GM23338 (cell line): ENCODE data around the gene NEO1. TPM values are rescaled to one million over a fixed set of nuclear protein-coding genes. Genes with fewer than 3 reads are reported as not detected.

Experiments
- ATAC-seq: fragments of 200-7000 bp; cut with Tn5 transposase; 3 replicates; pipeline ENCODE4 v1.9.1; 2020
- DNase-seq: peaks from one replicate; pipeline ENCODE4 v3.0.0-alpha.2; 2015; ENCODE audit warnings: low spot score
- H2AFZ ChIP-seq: fragments of 200-600 bp; sonication (generic); 2 replicates; pipeline ENCODE4 v1.8.0; 2016; ENCODE audit warnings: antibody characterized with exemption, mild to moderate bottlenecking, moderate library complexity
- H3F3A ChIP-seq: fragments of 200-600 bp; sonication (generic); replicated peaks from 2 replicates; pipeline ENCODE4 v1.8.0; 2017; ENCODE audit warnings: antibody characterized with exemption, mixed run types, low read depth
- H3K27ac ChIP-seq: fragments of 200-600 bp; sonication (generic); 2 replicates; pipeline ENCODE4 v1.6.1; 2016; ENCODE audit warnings: low read depth
- H3K27me3 ChIP-seq: fragments of 200-600 bp; sonication (generic); 2 replicates; pipeline ENCODE4 v1.8.0; 2016; ENCODE audit warnings: mild to moderate bottlenecking, mixed run types, moderate library complexity; ENCODE audit not compliant: insufficient read depth
- H3K36me3 ChIP-seq: fragments of 200-600 bp; sonication (generic); 2 replicates; pipeline ENCODE4 v1.8.0; 2016; ENCODE audit warnings: mild to moderate bottlenecking; ENCODE audit not compliant: insufficient read depth
- H3K4me1 ChIP-seq: fragments of 200-600 bp; sonication (generic); 2 replicates; pipeline ENCODE4 v1.8.0; 2016; ENCODE audit warnings: mild to moderate bottlenecking, moderate library complexity; ENCODE audit not compliant: insufficient read depth
- H3K4me2 ChIP-seq: fragments of 200-600 bp; sonication (generic); 2 replicates; pipeline ENCODE4 v1.7.1; 2017; ENCODE audit warnings: mixed run types
- H3K4me3 ChIP-seq: fragments of 200-600 bp; sonication (generic); 2 replicates; pipeline ENCODE4 v1.6.1; 2016; ENCODE audit warnings: mixed run types
- H3K79me2 ChIP-seq: fragments of 200-600 bp; sonication (generic); replicated peaks from 2 replicates; pipeline ENCODE4 v1.8.0; 2017; ENCODE audit warnings: mild to moderate bottlenecking; ENCODE audit not compliant: insufficient read depth
- H3K9me2 ChIP-seq: fragments of 200-600 bp; sonication (generic); 2 replicates; pipeline ENCODE4 v1.8.0; 2017; ENCODE audit not compliant: insufficient read depth
- H4K20me1 ChIP-seq: fragments of 200-600 bp; sonication (generic); replicated peaks from 2 replicates; pipeline ENCODE4 v1.8.0; 2017; ENCODE audit warnings: mild to moderate bottlenecking; ENCODE audit not compliant: insufficient read depth
- H3K27ac Mint-ChIP-seq: 2 replicates; pipeline ENCODE4 v1.8.0; 2020; ENCODE audit warnings: inconsistent platforms, mild to moderate bottlenecking, moderate library complexity, mixed read lengths
- H3K27me3 Mint-ChIP-seq: 3 replicates; pipeline ENCODE4 v1.8.0; 2022; ENCODE audit warnings: low read depth, mild to moderate bottlenecking, moderate library complexity, mixed read lengths, inconsistent platforms; ENCODE audit not compliant: insufficient read depth, poor library complexity
- H3K36me3 Mint-ChIP-seq: 3 replicates; pipeline ENCODE4 v1.8.0; 2021; ENCODE audit warnings: low read depth, mild to moderate bottlenecking, inconsistent platforms, moderate library complexity, mixed read lengths
- H3K4me1 Mint-ChIP-seq: 3 replicates; pipeline ENCODE4 v1.8.0; 2020; ENCODE audit warnings: mild to moderate bottlenecking, inconsistent platforms, mixed read lengths
- H3K4me3 Mint-ChIP-seq: 3 replicates; pipeline ENCODE4 v1.8.0; 2021; ENCODE audit warnings: moderate library complexity, mild to moderate bottlenecking, inconsistent platforms, mixed read lengths
- H3K9me3 Mint-ChIP-seq: 3 replicates; pipeline ENCODE4 v1.8.0; 2020; ENCODE audit warnings: moderate library complexity, mild to moderate bottlenecking, inconsistent platforms, mixed read lengths
- CREB1 ChIP-seq: fragments of 250-450 bp; sonication (Bioruptor Pico); IDR thresholded peaks from 2 replicates; pipeline ENCODE4 v1.5.0; 2020; ENCODE audit warnings: low read depth, mild to moderate bottlenecking, moderate library complexity
- EZH2 ChIP-seq: fragments of 200-600 bp; sonication (generic); IDR thresholded peaks from one replicate; pipeline ENCODE4 v1.8.0; 2017; ENCODE audit warnings: antibody characterized with exemption, mild to moderate bottlenecking, low read depth; ENCODE audit not compliant: unreplicated experiment
- EZH2phosphoT487 ChIP-seq: fragments of 200-600 bp; sonication (generic); IDR thresholded peaks from one replicate; pipeline ENCODE4 v1.8.1; 2018; ENCODE audit warnings: antibody characterized with exemption; ENCODE audit not compliant: unreplicated experiment
- JUNB ChIP-seq: IDR thresholded peaks from one replicate; pipeline ENCODE4 v1.6.1; 2016; ENCODE audit warnings: antibody characterized with exemption; ENCODE audit not compliant: unreplicated experiment
- NANOG ChIP-seq: IDR thresholded peaks from 2 replicates; pipeline ENCODE4 v1.6.1; 2016; ENCODE audit warnings: antibody characterized with exemption, borderline replicate concordance
- POLR2AphosphoS5 ChIP-seq: IDR thresholded peaks from 2 replicates; pipeline ENCODE4 v1.6.1; 2016; ENCODE audit warnings: antibody characterized with exemption, low read depth
- REST ChIP-seq: IDR thresholded peaks from one replicate; pipeline ENCODE4 v1.6.1; 2018; ENCODE audit warnings: antibody characterized with exemption; ENCODE audit not compliant: unreplicated experiment
- STAT1 ChIP-seq: IDR thresholded peaks from one replicate; pipeline ENCODE4 v1.6.1; 2016; ENCODE audit warnings: antibody characterized with exemption; ENCODE audit not compliant: unreplicated experiment
- ZNF114 ChIP-seq: fragments of 250-450 bp; sonication (Bioruptor Pico); IDR thresholded peaks from 2 replicates; pipeline ENCODE4 v1.5.0; 2020; ENCODE audit warnings: mild to moderate bottlenecking, moderate library complexity
- ZNF331 ChIP-seq: fragments of 250-450 bp; sonication (Bioruptor Pico); IDR thresholded peaks from 2 replicates; pipeline ENCODE4 v1.5.0; 2020; ENCODE audit warnings: low read depth, mild to moderate bottlenecking, moderate library complexity
- polyA plus RNA-seq: library from polyadenylated mRNA; unstranded; fragments of >200 nt; fragmentation: Nextera tagmentation; extraction: Ambion mirVana; gene quantifications from 2 replicates; pipeline ENCODE4 v1.2.1, GENCODE V29; 2016
- total RNA-seq: library from RNA; depleted of rRNA; stranded (reverse); fragments of >200 nt; shearing (Covaris generic); gene quantifications from 2 replicates; pipeline ENCODE4 v1.2.3, GENCODE V29; 2014
- TF ChIP-seq, protein P1 (sequence below), 2 experiments: fragments of 200-600 bp in 1 of 2; sonication (generic) in 1 of 2; conservative IDR thresholded peaks; 2 replicates each; pipeline versions ENCODE4 v1.5.1 to v1.6.1; 2016 to 2017; ENCODE audit warnings: antibody characterized with exemption in 2 of 2, low read depth in 2 of 2, mild to moderate bottlenecking in 2 of 2, moderate library complexity in 1 of 2
- TF ChIP-seq, protein P2 (sequence below): IDR thresholded peaks from 2 replicates; pipeline ENCODE4 v1.6.1; 2016; ENCODE audit warnings: antibody characterized with exemption
- TF ChIP-seq, protein P3 (sequence below): fragments of 250-450 bp; sonication (Bioruptor Pico); IDR thresholded peaks from 2 replicates; pipeline ENCODE4 v1.5.0; 2020; ENCODE audit warnings: mild to moderate bottlenecking, moderate library complexity

The NEO1 gene
- total and polyA plus RNA-seq, 2 experiments from 2014 or later, result 8.4 to 45.8 TPM

DNA sequence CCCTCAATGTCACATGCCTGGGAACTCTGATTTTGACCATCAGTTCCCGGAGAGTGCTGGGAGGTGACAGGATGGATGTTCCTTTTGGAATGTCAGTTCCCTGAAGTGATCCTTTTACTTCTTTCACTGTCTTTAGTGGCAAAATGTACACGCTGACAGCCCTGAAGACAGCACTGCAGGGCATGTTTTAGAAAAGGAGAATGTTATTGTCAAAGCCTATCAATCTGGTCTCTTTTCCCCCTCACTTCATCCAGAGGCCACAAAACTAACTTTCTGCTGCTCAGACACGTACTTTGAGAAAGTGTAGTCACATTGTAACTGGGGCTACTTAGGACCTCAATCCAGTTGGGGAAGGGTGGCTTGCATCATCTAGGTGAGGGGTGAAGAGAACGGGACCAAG, 14.0 kb upstream of the NEO1 start:
- H3K9me3 Mint-ChIP-seq, result no peaks in the 10 kb centered on the region
- Histone ChIP-seq H3K36me3 (no peaks in the 10 kb centered on the region), H3F3A (no peaks in the 10 kb centered on the region), H3K4me2 (no peak overlapping the region), H3K4me1 (peaks cover 5% of the 10 kb centered on the region; the same call in 1 of the 2 replicates), H3K79me2 (no peaks in the 10 kb centered on the region), H3K27me3 (no peaks in the 10 kb centered on the region), H2AFZ (peak overlapping the region; percentile 78; the same call in 1 of the 2 replicates), H3K27ac (no peak overlapping the region), H4K20me1 (no peaks in the 10 kb centered on the region), H3K4me3 (no peak overlapping the region), H3K9me2 (peaks cover 2% of the 10 kb centered on the region; the same call in 1 of the 2 replicates)
- ATAC-seq (no peak), DNase-seq (no peak)
- no peaks in the 10 kb centered on the region for H3K27me3 Mint-ChIP-seq
- no peak overlapping the region for H3K27ac Mint-ChIP-seq
- peaks cover 7% of the 10 kb centered on the region; the same call in 2 of the 3 replicates for H3K4me1 Mint-ChIP-seq
- no peaks in the 10 kb centered on the region for H3K36me3 Mint-ChIP-seq
- no peak for TF ChIP-seq EZH2phosphoT487
- no peak for TF ChIP-seq ZNF331 (CRISPR knock-in tag)
- no peak for TF ChIP-seq REST
- TF ChIP-seq, protein P1, sequence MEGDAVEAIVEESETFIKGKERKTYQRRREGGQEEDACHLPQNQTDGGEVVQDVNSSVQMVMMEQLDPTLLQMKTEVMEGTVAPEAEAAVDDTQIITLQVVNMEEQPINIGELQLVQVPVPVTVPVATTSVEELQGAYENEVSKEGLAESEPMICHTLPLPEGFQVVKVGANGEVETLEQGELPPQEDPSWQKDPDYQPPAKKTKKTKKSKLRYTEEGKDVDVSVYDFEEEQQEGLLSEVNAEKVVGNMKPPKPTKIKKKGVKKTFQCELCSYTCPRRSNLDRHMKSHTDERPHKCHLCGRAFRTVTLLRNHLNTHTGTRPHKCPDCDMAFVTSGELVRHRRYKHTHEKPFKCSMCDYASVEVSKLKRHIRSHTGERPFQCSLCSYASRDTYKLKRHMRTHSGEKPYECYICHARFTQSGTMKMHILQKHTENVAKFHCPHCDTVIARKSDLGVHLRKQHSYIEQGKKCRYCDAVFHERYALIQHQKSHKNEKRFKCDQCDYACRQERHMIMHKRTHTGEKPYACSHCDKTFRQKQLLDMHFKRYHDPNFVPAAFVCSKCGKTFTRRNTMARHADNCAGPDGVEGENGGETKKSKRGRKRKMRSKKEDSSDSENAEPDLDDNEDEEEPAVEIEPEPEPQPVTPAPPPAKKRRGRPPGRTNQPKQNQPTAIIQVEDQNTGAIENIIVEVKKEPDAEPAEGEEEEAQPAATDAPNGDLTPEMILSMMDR (conservative IDR thresholded peaks at IDR 0.05; ENCODE audit: low read depth in 2 of 2), result no peak
- no peak for TF ChIP-seq ZNF114
- TF ChIP-seq STAT1, result no peak
- TF ChIP-seq, protein P2, sequence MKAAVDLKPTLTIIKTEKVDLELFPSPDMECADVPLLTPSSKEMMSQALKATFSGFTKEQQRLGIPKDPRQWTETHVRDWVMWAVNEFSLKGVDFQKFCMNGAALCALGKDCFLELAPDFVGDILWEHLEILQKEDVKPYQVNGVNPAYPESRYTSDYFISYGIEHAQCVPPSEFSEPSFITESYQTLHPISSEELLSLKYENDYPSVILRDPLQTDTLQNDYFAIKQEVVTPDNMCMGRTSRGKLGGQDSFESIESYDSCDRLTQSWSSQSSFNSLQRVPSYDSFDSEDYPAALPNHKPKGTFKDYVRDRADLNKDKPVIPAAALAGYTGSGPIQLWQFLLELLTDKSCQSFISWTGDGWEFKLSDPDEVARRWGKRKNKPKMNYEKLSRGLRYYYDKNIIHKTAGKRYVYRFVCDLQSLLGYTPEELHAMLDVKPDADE, result no peak
- no peak for TF ChIP-seq POLR2AphosphoS5
- no peak for TF ChIP-seq NANOG
- no peak for TF ChIP-seq JUNB
- TF ChIP-seq EZH2, result no peak
- TF ChIP-seq CREB1 (CRISPR knock-in tag), result no peak
- TF ChIP-seq, protein P3, sequence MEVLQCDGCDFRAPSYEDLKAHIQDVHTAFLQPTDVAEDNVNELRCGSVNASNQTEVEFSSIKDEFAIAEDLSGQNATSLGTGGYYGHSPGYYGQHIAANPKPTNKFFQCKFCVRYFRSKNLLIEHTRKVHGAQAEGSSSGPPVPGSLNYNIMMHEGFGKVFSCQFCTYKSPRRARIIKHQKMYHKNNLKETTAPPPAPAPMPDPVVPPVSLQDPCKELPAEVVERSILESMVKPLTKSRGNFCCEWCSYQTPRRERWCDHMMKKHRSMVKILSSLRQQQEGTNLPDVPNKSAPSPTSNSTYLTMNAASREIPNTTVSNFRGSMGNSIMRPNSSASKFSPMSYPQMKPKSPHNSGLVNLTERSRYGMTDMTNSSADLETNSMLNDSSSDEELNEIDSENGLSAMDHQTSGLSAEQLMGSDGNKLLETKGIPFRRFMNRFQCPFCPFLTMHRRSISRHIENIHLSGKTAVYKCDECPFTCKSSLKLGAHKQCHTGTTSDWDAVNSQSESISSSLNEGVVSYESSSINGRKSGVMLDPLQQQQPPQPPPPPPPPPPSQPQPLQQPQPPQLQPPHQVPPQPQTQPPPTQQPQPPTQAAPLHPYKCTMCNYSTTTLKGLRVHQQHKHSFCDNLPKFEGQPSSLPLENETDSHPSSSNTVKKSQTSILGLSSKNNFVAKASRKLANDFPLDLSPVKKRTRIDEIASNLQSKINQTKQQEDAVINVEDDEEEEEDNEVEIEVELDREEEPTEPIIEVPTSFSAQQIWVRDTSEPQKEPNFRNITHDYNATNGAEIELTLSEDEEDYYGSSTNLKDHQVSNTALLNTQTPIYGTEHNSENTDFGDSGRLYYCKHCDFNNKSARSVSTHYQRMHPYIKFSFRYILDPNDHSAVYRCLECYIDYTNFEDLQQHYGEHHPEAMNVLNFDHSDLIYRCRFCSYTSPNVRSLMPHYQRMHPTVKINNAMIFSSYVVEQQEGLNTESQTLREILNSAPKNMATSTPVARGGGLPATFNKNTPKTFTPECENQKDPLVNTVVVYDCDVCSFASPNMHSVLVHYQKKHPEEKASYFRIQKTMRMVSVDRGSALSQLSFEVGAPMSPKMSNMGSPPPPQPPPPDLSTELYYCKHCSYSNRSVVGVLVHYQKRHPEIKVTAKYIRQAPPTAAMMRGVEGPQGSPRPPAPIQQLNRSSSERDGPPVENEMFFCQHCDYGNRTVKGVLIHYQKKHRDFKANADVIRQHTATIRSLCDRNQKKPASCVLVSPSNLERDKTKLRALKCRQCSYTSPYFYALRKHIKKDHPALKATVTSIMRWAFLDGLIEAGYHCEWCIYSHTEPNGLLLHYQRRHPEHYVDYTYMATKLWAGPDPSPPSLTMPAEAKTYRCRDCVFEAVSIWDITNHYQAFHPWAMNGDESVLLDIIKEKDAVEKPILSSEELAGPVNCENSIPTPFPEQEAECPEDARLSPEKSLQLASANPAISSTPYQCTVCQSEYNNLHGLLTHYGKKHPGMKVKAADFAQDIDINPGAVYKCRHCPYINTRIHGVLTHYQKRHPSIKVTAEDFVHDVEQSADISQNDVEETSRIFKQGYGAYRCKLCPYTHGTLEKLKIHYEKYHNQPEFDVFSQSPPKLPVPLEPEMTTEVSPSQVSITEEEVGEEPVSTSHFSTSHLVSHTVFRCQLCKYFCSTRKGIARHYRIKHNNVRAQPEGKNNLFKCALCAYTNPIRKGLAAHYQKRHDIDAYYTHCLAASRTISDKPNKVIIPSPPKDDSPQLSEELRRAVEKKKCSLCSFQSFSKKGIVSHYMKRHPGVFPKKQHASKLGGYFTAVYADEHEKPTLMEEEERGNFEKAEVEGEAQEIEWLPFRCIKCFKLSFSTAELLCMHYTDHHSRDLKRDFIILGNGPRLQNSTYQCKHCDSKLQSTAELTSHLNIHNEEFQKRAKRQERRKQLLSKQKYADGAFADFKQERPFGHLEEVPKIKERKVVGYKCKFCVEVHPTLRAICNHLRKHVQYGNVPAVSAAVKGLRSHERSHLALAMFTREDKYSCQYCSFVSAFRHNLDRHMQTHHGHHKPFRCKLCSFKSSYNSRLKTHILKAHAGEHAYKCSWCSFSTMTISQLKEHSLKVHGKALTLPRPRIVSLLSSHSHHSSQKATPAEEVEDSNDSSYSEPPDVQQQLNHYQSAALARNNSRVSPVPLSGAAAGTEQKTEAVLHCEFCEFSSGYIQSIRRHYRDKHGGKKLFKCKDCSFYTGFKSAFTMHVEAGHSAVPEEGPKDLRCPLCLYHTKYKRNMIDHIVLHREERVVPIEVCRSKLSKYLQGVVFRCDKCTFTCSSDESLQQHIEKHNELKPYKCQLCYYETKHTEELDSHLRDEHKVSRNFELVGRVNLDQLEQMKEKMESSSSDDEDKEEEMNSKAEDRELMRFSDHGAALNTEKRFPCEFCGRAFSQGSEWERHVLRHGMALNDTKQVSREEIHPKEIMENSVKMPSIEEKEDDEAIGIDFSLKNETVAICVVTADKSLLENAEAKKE, result no peak
- no peak overlapping the region for H3K4me3 Mint-ChIP-seq
